H54 (cell line): ENCODE data around the gene ALPI.
"Not testable (repeated sequence)": the region's sequence is repeated elsewhere in the genome, so short reads cannot be mapped to it uniquely, and the experiment has no call there.

ENCODE experiments used
- DNase-seq: peaks from one replicate; pipeline ENCODE4 v3.0.0; 2011; ENCODE audit warnings: low spot score, mixed read lengths; ENCODE audit not compliant: insufficient read length
- FAIRE-seq: peaks from 3 replicates; lab custom pipeline; 2011; peaks lifted over from hg19 to GRCh38; lab: Jason Lieb, UNC
- POLR2A ChIP-seq: IDR thresholded peaks from 2 replicates; pipeline ENCODE4 v1.6.1; 2011; ENCODE audit warnings: low read depth, mild to moderate bottlenecking, low read length

ALPI gene

GRCh38 chr2:232417489-232417888 lies 38.5 kb upstream of the ALPI start:
- FAIRE-seq (no peak), DNase-seq (no peak)
- TF ChIP-seq POLR2A, result no peak

GRCh38 chr2:232418056-232418455 lies 37.9 kb upstream of the ALPI start:
- TF ChIP-seq POLR2A, result no peak
- DNase-seq (no peak), FAIRE-seq (no peak)

- FAIRE-seq (no peak), DNase-seq (no peak)
Observed at GRCh38 chr2:232418466-232419244, 37.3 kb upstream of the ALPI start.

GRCh38 chr2:232419245-232420072 lies 36.5 kb upstream of the ALPI start:
- no peak for DNase-seq
- no peak for FAIRE-seq

More at GRCh38 chr2:232418466-232419244, 37.3 kb upstream of the ALPI start:
- no peak for TF ChIP-seq POLR2A

GRCh38 chr2:232420073-232420454 lies 35.9 kb upstream of the ALPI start:
- TF ChIP-seq POLR2A, result no peak
- FAIRE-seq, result no peak
- no peak for DNase-seq

More at GRCh38 chr2:232419245-232420072, 36.5 kb upstream of the ALPI start:
- no peak for TF ChIP-seq POLR2A

- FAIRE-seq (no peak), DNase-seq (no peak)
- no peak for TF ChIP-seq POLR2A
Observed at GRCh38 chr2:232420463-232421188, 35.3 kb upstream of the ALPI start.

- DNase-seq (no peak), FAIRE-seq (no peak)
- no peak for TF ChIP-seq POLR2A
Observed at GRCh38 chr2:232421189-232421785, 34.7 kb upstream of the ALPI start.

GRCh38 chr2:232422051-232422450 lies 33.9 kb upstream of the ALPI start:
- FAIRE-seq (no peak), DNase-seq (no peak)
- no peak for TF ChIP-seq POLR2A

GRCh38 chr2:232422996-232423395 lies 33.0 kb upstream of the ALPI start:
- FAIRE-seq, DNase-seq: not testable (repeated sequence)

GRCh38 chr2:232423407-232423806 lies 32.5 kb upstream of the ALPI start:
- FAIRE-seq, result not testable (repeated sequence)

GRCh38 chr2:232431705-232432590 lies 24.0 kb upstream of the ALPI start:
- TF ChIP-seq POLR2A, result no peak
- FAIRE-seq, result no peak
- DNase-seq, result no peak

More at GRCh38 chr2:232423407-232423806, 32.5 kb upstream of the ALPI start:
- not testable (repeated sequence) for DNase-seq

- no peak for FAIRE-seq
- no peak for DNase-seq
- TF ChIP-seq POLR2A, result no peak
Observed at GRCh38 chr2:232432598-232433184, 23.3 kb upstream of the ALPI start.

GRCh38 chr2:232433622-232434021 lies 22.3 kb upstream of the ALPI start:
- DNase-seq, FAIRE-seq: not testable (repeated sequence)
